Mucosa of rectum (tissue), 2 donors: ENCODE measurements around the gene TTLL12.

Experiments
- H3K27ac ChIP-seq, 2 donors: one replicate each; pipeline ENCODE4 v1.7.0; 2013; ENCODE audit warnings: inconsistent platforms in 2 of 2, low read depth in 2 of 2, low read length in 2 of 2
- H3K27me3 ChIP-seq, 2 donors: one replicate each; pipeline ENCODE4 v1.7.0; 2013; ENCODE audit warnings: low read length in 2 of 2; ENCODE audit not compliant: control insufficient read depth in 2 of 2, insufficient read depth in 2 of 2
- H3K36me3 ChIP-seq, 2 donors: one replicate each; pipeline ENCODE4 v1.7.0; 2013; ENCODE audit warnings: low read length in 2 of 2; ENCODE audit not compliant: control insufficient read depth in 2 of 2, insufficient read depth in 2 of 2
- H3K4me1 ChIP-seq, 2 donors: one replicate each; pipeline ENCODE4 v1.7.0; 2013; ENCODE audit warnings: low read length in 2 of 2, mild to moderate bottlenecking in 1 of 2; ENCODE audit not compliant: control insufficient read depth in 2 of 2, insufficient read depth in 2 of 2
- H3K4me3 ChIP-seq, 2 donors: one replicate each; pipeline ENCODE4 v1.7.0; 2013; ENCODE audit warnings: low read length in 2 of 2
- H3K9ac ChIP-seq, 2 donors: one replicate each; pipeline ENCODE4 v1.7.0; 2013; ENCODE audit warnings: low read length in 2 of 2, low read depth in 1 of 2, mild to moderate bottlenecking in 1 of 2
- H3K9me3 ChIP-seq, 2 donors: one replicate each; pipeline ENCODE4 v1.7.0; 2013; ENCODE audit warnings: low read length in 2 of 2; ENCODE audit not compliant: control insufficient read depth in 2 of 2
- donor health status: healthy.
- donor health status: Normal muscosa, but diverticular disease.

Gene TTLL12

DNA sequence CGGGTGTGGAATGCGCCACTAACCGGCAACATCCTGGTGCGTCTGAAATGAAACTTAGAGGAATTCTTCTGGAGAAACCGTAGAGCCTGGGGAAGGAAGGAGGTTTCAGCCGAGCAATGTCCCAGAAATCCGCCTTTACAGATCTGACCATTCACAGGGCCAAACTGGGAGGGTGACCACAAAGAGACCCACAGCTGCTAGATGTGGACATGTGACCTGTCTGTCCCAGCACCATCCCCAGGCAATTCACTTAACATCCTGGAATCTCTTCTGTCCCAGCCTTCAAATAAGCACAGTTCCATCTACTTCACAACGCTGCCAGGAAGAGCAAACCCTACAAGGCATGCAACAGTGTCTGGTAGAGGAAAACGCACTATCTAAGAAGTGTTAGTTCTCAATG lies 53.5 kb downstream of the TTLL12 start:
- H3K9ac ChIP-seq, result no peak overlapping the region
- peaks cover 41 to 56% of the 10 kb centered on the region in 2 donors for H3K36me3 ChIP-seq
- no peaks in the 10 kb centered on the region for H3K9me3 ChIP-seq
- no peak overlapping the region for H3K27ac ChIP-seq
- H3K4me1 ChIP-seq, result peaks cover 17 to 18% of the 10 kb centered on the region in 2 donors
- H3K27me3 ChIP-seq, result no peaks in the 10 kb centered on the region
- no peak overlapping the region for H3K4me3 ChIP-seq

DNA sequence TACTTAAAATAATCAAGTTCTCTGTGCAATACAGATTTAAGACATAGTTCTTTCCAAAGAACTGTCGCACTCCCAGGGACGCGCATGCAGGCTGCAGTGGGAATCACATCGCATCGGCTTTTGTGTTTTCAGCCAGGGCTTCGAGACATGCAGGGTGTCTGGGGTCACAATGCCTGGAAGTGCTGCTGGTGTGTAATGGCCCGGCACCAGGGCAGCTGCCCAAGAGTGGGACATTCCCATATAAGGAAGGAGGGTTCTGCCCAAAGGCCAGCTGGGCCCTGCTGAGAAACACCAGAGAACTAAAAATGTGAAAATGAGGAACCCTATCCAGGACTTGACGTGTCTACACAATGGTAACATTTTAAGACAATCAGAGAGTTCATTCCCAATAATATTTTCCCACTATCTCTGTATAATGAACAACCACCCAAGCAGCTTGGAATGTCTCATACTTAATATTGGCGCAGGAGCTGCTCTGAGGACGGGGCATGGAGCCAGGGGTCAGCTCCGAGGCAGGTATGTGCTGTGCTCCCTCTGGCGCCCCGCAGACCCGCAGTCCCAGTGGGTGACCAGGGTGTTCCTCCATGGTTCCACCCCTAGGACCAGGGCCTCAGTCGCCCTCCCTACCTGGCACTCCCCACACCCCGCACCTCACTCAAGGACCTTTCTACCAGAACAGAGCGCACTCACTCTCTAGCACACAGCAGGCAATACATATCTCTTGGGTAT lies 55.0 kb downstream of the TTLL12 start:
- no peak overlapping the region for H3K4me3 ChIP-seq
- peaks cover 30% of the 10 kb centered on the region in 2 donors for H3K4me1 ChIP-seq
- H3K36me3 ChIP-seq, result peaks cover 31 to 44% of the 10 kb centered on the region in 2 donors
- H3K9me3 ChIP-seq, result no peaks in the 10 kb centered on the region
- H3K9ac ChIP-seq, result no peak overlapping the region
- H3K27me3 ChIP-seq, result no peaks in the 10 kb centered on the region
- no peak overlapping the region for H3K27ac ChIP-seq

- Histone ChIP-seq H3K27ac (peak overlapping the region; percentile 78 to 91), H3K4me3 (peak overlapping the region in 1 of 2 donors; percentile 20), H3K9me3 (no peaks in the 10 kb centered on the region), H3K36me3 (peaks cover 18 to 29% of the 10 kb centered on the region in 2 donors), H3K9ac (peak overlapping the region in 1 of 2 donors; percentile 84), H3K27me3 (no peaks in the 10 kb centered on the region), H3K4me1 (peaks cover 32 to 48% of the 10 kb centered on the region in 2 donors)
Observed at GRCh38 chr22:43129426-43130425, 57.2 kb downstream of the TTLL12 start.

- H3K9ac ChIP-seq, result peak overlapping the region; percentile 52 to 84
- H3K4me3 ChIP-seq, result peak overlapping the region; percentile 38 to 60
- peaks cover 14 to 24% of the 10 kb centered on the region in 2 donors for H3K36me3 ChIP-seq
Observed at GRCh38 chr22:43128928-43129424, 58.0 kb downstream of the TTLL12 start.

DNA sequence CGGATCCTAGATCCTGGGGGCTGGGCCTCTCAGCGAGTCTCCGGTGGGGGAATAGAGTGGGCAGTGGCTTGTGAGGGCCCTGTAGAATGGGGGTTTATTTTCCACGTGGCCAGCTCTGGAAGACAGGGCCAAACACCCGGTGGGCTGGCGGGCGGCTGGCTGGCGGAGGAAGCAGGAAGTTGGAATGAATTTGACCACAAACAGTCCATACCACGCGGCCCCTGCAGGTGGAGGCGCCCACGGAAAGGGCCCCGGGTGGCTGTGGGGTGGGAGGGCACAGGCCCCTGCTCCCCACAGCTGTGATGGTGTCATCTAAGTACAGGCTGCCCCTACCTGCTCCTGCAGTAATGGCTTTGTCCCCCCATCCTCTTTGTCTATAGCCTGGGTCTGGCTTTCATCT lies 58.8 kb downstream of the TTLL12 start:
- Histone ChIP-seq H3K36me3 (peaks cover 9 to 19% of the 10 kb centered on the region in 2 donors), H3K4me1 (peaks cover 32 to 59% of the 10 kb centered on the region in 2 donors), H3K9ac (peak overlapping the region; percentile 65 to 84), H3K4me3 (peak overlapping the region; percentile 38 to 60), H3K9me3 (no peaks in the 10 kb centered on the region), H3K27me3 (no peaks in the 10 kb centered on the region), H3K27ac (peak overlapping the region; percentile 78 to 91)

More at GRCh38 chr22:43128928-43129424, 58.0 kb downstream of the TTLL12 start:
- no peaks in the 10 kb centered on the region for H3K9me3 ChIP-seq
- H3K4me1 ChIP-seq, result peaks cover 32 to 53% of the 10 kb centered on the region in 2 donors
- H3K27me3 ChIP-seq, result no peaks in the 10 kb centered on the region
- H3K27ac ChIP-seq, result peak overlapping the region; percentile 78 to 91

DNA sequence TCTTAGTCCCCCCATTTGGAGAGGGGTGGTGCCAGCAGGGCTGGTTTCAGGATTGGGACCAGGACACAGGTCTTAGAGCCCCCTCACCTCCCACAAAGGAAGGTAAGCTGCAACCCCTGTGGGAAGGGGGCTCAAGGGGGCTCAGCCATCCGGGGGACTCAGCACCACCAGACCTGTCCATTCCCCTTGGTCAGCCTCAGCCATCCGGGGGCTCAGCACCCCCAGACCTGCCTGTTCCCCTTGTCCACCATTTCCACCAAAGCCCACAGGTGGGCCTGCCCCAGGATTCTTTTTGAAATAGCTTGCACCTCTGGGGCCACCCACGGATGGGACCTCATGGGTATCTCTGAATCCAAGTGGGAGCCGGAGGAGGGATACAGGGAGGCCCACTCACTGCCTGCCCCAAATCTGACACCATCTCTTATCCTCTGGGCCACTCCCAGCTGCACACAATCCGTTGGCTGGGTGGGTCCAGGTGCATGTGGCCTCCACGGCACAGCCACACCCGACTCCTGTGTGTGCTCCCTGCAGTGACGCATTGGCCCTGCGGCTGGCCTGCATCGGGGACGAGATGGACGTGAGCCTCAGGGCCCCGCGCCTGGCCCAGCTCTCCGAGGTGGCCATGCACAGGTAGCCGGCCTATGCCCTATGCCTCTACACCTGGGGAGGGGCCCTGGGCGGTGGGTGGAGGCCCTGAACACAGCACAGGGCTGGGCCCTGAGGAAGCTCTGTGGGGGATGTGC lies 59.6 kb downstream of the TTLL12 start:
- peaks cover 6 to 12% of the 10 kb centered on the region in 2 donors for H3K36me3 ChIP-seq
- no peaks in the 10 kb centered on the region for H3K27me3 ChIP-seq
- no peaks in the 10 kb centered on the region for H3K9me3 ChIP-seq
- peak overlapping the region; percentile 78 to 91 for H3K27ac ChIP-seq
- H3K4me1 ChIP-seq, result peaks cover 36 to 67% of the 10 kb centered on the region in 2 donors
- H3K4me3 ChIP-seq, result peak overlapping the region; percentile 38 to 60
- peak overlapping the region; percentile 65 to 84 for H3K9ac ChIP-seq

DNA sequence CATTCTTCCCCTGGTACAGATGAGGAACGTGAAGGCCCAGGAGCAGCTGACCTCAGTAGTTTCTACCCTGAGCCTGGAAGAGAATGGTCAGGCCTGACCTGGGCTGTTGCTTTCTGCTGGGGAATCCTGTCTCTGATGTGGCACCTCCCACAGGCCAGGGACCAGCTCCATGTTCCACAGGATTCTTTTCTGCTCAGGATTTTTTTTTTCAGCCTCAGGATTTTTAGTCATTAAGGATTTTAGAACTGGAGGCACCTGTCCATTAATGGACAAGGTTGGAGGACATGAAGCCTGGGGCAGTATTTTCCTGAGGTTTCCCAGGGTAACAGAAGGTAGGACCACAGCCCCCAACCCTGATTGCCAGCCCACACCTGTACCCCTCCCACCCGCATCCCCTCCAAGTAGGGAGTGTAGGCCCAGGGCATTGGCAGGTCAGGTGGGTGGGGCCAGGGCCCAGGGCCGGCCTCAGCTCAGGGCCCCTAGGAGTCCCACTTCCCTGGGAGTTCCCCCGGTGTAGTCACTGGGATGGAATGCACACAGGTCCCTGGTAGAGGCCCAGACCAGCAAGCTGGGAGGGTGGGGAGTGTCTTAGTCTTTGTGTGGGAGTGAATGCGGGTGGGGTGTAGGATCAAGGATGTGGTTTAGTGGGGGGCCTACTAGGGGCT lies 60.3 kb downstream of the TTLL12 start:
- H3K4me3 ChIP-seq, result peak overlapping the region in 1 of 2 donors; percentile 10
- H3K27ac ChIP-seq, result peak overlapping the region; percentile 78 to 91
- no peaks in the 10 kb centered on the region for H3K27me3 ChIP-seq
- H3K9ac ChIP-seq, result peak overlapping the region; percentile 14 to 50
- peaks cover 3 to 7% of the 10 kb centered on the region in 2 donors for H3K36me3 ChIP-seq
- H3K4me1 ChIP-seq, result peaks cover 37 to 72% of the 10 kb centered on the region in 2 donors
- H3K9me3 ChIP-seq, result no peaks in the 10 kb centered on the region

DNA sequence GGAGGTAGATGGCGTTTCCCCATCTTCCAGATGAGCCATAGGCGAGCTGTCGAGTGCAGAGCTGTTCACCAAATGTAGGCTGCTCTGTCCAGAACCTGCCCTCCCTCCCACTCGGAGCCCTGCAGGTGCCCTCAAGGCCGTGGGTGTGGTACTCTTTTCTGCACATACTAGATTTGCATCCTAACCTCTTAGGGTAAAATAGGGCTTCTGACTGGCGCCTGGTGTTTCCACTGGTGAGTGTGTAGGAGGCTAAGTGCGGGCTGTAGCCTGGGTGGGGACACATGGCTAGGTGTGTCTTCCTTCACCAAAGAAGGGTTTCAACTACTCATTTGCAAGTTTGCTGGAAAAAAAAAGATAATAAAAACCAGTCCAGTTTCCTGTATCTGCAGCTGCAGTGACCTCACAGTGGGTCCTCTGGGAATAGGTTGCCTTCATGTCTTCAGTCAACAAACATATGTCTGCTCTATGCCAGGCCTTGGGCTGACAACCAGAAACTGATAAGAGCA lies 67.9 kb downstream of the TTLL12 start:
- no peaks in the 10 kb centered on the region for H3K27me3 ChIP-seq
- no peaks in the 10 kb centered on the region for H3K36me3 ChIP-seq
- no peaks in the 10 kb centered on the region for H3K9me3 ChIP-seq
- peak overlapping the region in 1 of 2 donors; percentile 8 for H3K4me3 ChIP-seq
- H3K4me1 ChIP-seq, result peaks cover 35 to 68% of the 10 kb centered on the region in 2 donors
- peak overlapping the region; percentile 78 to 82 for H3K27ac ChIP-seq
- peak overlapping the region in 1 of 2 donors; percentile 42 for H3K9ac ChIP-seq
